ENCODE measurements around the gene CELF4. TPM values are rescaled to one million over a fixed set of nuclear protein-coding genes. Genes with fewer than 3 reads are reported as not detected.

CELF4 gene
- total RNA-seq, 1 donor from 2014 or later: 0.19 TPM

- intact Hi-C loops (cut with DNase I): no loop called here
- ATAC-seq (ENCODE audit: poor library complexity) (no peak), DNase-seq (no peak)
Observed at GRCh38 chr18:37457753-37458152, 107.8 kb downstream of the CELF4 start.

DNA sequence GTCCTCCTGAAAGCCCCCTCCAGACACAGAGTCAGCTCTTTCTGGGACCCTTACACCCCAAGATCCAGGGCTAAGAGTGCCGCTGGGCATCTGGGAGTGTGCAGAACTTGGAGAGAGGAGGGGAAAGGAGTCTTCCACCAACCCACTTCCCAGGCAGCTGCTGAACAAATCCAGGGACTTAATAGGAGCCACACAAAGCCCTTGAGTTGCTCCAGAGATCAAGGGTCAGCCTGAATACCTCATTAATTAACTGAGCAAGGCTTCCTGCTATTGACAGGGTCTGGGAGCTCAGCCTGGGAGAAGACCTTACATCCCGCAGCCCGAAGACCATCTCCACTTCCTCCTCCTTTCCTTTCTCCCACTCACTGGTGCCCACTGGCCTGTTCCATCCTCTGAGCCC lies 108.3 kb downstream of the CELF4 start:
- no peak for ATAC-seq (ENCODE audit: poor library complexity)
- intact Hi-C loops (cut with DNase I): no loop called here
- DNase-seq: no peak

DNA sequence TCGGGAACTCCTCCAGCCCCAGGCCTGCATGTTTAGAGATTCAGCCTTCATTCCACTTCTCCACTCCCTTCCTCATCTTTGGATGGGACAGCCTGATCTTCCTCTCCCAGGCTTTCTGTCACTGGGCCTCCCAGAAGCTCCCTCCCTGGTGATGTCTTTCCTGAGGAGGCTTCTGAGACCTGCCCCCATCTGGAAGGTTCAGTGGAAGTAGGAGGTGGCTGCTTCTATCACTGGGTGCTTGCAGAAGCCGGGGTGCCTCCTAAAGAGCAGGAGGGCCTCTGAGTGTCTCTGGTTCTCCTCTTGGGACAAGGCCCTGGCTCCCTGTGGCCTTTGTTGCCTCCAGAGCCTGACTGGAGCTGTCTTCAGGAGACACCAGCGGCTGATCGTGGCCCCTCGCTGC lies 108.7 kb downstream of the CELF4 start:
- DNase-seq (no peak), ATAC-seq (ENCODE audit: poor library complexity) (no peak)
- intact Hi-C loops (cut with DNase I): no loop called here

GRCh38 chr18:37456395-37456794 lies 109.2 kb downstream of the CELF4 start:
- ATAC-seq (ENCODE audit: poor library complexity) (no peak), DNase-seq (no peak)
- intact Hi-C loops (cut with DNase I): no loop called here

- intact Hi-C loops (cut with DNase I): no loop called here
Observed at GRCh38 chr18:37453752-37454151, 111.8 kb downstream of the CELF4 start.

GRCh38 chr18:37452682-37453385 lies 112.8 kb downstream of the CELF4 start:
- intact Hi-C loops (cut with DNase I): no loop called here
- ATAC-seq (ENCODE audit: poor library complexity): peak; percentile 43

More at GRCh38 chr18:37453752-37454151, 111.8 kb downstream of the CELF4 start:
- ATAC-seq (ENCODE audit: poor library complexity) (no peak), DNase-seq (no peak)

DNA sequence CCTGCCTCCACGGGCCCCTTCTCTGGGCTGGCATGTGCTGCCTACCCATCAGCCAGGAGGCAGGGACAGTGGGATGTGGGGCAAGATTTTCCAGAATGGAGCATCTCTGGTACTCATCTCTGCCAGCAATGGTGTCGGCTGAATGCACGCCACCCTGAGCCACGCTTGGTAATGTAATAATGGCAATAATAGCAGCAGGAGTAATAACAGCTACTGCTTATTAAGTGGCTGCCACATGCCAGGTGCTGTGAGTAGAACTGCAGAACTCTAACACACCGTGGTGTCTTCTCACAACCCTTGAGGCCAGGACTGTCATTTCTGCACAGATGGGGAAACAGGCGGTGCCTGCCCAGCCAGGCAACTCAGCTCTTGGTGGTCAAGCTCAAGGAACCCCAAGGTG lies 113.6 kb downstream of the CELF4 start:
- intact Hi-C loops (cut with DNase I): no loop called here
- no peak for ATAC-seq (ENCODE audit: poor library complexity)
- no peak for DNase-seq

More at GRCh38 chr18:37452682-37453385, 112.8 kb downstream of the CELF4 start:
- DNase-seq: no peak

GRCh38 chr18:37451239-37451825 lies 114.3 kb downstream of the CELF4 start:
- intact Hi-C loops (cut with DNase I): loop anchor here (2.0 kb wide), 1 partner anchor 25 kb away; no protein-coding TSS in a partner anchor
- DNase-seq (no peak), ATAC-seq (ENCODE audit: poor library complexity) (no peak)

DNA sequence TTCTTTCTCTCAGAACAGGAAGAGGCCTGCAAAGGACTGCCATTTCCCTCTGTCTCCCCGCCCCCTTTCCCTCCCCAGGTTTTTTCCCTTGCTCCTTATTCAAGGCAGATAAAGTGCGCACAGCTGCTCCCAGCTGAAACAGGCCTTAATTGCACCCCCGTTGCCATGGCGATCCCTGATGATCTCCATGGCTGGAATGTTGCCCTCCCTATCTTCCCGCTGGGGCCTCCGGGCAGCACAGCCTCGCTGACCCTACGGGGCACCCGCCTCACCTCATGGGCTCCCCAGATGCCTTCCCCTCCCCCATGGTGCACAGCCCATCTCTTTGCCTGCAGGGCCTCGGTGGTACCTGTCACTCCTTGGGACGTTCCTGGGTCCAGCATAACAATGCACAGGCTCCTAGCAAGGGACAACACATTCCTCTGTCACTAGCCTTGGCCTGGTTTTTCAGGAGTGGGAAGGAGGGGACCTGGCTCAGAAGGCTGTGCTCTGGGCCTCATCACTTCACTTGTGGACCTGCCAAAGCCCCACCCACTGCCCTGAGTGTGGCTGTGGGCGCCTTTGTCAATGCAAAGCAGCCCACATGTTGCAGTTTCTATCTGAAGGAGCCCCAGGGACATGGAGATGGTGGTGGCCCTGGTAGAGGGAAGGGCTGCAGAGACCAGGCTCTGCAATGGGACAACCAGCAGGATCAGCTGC lies 115.0 kb downstream of the CELF4 start:
- intact Hi-C loops (cut with DNase I): loop anchor here (2.0 kb wide), 1 partner anchor 26 kb away; no protein-coding TSS in a partner anchor
- DNase-seq (no peak), ATAC-seq (ENCODE audit: poor library complexity) (no peak)

- ATAC-seq (ENCODE audit: poor library complexity) (no peak), DNase-seq (no peak)
- intact Hi-C loops (cut with DNase I): loop anchor here (2.0 to 10.0 kb wide), 3 partner anchors 27 to 88 kb away; no protein-coding TSS in a partner anchor
Observed at GRCh38 chr18:37449618-37450017, 116.0 kb downstream of the CELF4 start.

DNA sequence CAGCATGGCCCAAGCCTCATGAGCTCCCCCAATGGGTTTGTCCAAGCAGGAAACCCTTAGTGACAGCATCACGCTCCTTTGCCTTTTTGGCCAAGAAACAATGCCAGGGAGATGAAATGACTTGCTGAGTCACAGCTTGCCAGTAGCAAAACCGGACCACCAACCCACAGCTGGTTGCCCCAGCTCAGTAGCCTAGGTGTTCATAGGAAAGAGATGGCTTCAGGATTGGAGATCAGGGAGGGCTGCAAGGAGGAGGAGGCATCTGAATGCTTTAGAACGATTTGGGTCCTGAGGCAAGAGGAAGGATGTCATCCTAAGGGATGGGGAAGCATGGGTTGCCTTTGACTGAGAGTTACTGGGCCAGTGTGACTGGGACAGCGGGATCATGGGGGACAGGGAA lies 116.7 kb downstream of the CELF4 start:
- DNase-seq (no peak), ATAC-seq (ENCODE audit: poor library complexity) (no peak)
- intact Hi-C loops (cut with DNase I): loop anchor here (5.0 to 10.0 kb wide), 2 partner anchors 64 to 88 kb away; no protein-coding TSS in a partner anchor

- intact Hi-C loops (cut with DNase I): loop anchor here (5.0 to 10.0 kb wide), 2 partner anchors 63 to 89 kb away; no protein-coding TSS in a partner anchor
- DNase-seq (no peak), ATAC-seq (ENCODE audit: poor library complexity) (no peak)
Observed at GRCh38 chr18:37447962-37448888, 117.4 kb downstream of the CELF4 start.

- ATAC-seq (ENCODE audit: poor library complexity) (no peak), DNase-seq (no peak)
- intact Hi-C loops (cut with DNase I): loop anchor here (5.0 to 10.0 kb wide), 2 partner anchors 61 to 91 kb away; no protein-coding TSS in a partner anchor
Observed at GRCh38 chr18:37445836-37446235, 119.8 kb downstream of the CELF4 start.

- ATAC-seq (ENCODE audit: poor library complexity) (no peak), DNase-seq (no peak)
- intact Hi-C loops (cut with DNase I): loop anchor here (5.0 to 10.0 kb wide), 2 partner anchors 61 to 92 kb away; no protein-coding TSS in a partner anchor
Observed at GRCh38 chr18:37445368-37445767, 120.2 kb downstream of the CELF4 start.

GRCh38 chr18:37443325-37444055 lies 122.1 kb downstream of the CELF4 start:
- intact Hi-C loops (cut with DNase I): loop anchor here (10.0 kb wide), 1 partner anchor 59 kb away; no protein-coding TSS in a partner anchor
- ATAC-seq (ENCODE audit: poor library complexity) (no peak), DNase-seq (no peak)

- DNase-seq (no peak), ATAC-seq (ENCODE audit: poor library complexity) (no peak)
- intact Hi-C loops (cut with DNase I): loop anchor here (10.0 kb wide), 1 partner anchor 58 kb away; no protein-coding TSS in a partner anchor
Observed at GRCh38 chr18:37442477-37442876, 123.1 kb downstream of the CELF4 start.

- DNase-seq (no peak), ATAC-seq (ENCODE audit: poor library complexity) (no peak)
- intact Hi-C loops (cut with DNase I): loop anchor here (10.0 kb wide), 1 partner anchor 57 kb away; no protein-coding TSS in a partner anchor
Observed at GRCh38 chr18:37441821-37442220, 123.8 kb downstream of the CELF4 start.
